NOMO-1 treated with DMSO at 0.1 percent for 48 hours (cell line): Measurements from ENCODE around the gene OTC.

Source experiments
- DNase-seq: peaks from one replicate; lab custom pipeline; 2025; ENCODE audit not compliant: unreplicated experiment; lab: John Stamatoyannopoulos, UW

OTC gene

DNA sequence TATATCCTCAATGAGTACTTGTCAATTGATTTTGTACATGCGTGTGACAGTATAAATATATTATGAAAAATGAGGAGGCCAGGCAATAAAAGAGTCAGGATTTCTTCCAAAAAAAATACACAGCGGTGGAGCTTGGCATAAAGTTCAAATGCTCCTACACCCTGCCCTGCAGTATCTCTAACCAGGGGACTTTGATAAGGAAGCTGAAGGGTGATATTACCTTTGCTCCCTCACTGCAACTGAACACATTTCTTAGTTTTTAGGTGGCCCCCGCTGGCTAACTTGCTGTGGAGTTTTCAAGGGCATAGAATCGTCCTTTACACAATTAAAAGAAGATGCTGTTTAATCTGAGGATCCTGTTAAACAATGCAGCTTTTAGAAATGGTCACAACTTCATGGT is at the start of gene OTC:
Gene OTC, plus strand, starts transcription at position 243 of the 400 bp plus-strand sequence. Its CDS starts 93 bp downstream, at position 336.
- DNase-seq, result no peak

DNA sequence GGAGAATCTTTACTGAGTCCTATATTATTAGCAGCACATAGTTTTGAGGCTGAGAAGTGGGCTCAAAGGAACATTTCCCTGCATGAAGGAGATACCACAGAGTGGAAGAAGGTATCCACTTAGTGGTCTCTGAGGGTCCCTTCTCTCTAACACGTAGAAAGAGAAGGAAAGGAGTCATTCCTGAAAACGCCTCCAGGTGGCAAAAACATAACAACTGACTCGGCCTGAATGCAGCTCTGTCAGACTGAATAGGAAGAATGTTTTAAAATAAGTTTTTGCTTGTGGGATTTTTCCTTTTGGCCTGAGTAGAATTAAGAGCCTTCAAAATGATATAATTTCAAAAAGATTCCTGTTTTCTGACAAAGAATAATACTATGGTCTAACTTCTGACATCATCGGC is 48.4 kb upstream of the OTC start:
- no peak for DNase-seq

DNA sequence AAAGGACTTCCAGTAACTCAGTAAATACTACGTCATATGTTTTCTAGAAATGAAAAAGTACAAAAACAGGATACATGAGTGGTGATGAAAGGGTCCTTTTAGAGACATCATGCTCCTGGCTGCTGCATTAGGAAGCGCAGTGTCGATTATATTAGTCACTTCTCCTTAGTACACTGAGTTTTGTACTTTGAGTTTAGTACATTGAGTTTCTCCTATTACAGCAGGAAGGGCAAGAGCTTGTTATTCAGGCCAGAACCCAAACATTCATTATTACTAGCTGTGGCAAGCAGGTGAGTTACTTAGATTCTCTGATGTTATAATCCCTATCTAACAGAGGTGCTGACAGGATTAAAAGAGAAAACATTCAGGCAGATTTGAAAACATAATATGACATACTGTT is 46.4 kb upstream of the OTC start:
- DNase-seq, result no peak

DNA sequence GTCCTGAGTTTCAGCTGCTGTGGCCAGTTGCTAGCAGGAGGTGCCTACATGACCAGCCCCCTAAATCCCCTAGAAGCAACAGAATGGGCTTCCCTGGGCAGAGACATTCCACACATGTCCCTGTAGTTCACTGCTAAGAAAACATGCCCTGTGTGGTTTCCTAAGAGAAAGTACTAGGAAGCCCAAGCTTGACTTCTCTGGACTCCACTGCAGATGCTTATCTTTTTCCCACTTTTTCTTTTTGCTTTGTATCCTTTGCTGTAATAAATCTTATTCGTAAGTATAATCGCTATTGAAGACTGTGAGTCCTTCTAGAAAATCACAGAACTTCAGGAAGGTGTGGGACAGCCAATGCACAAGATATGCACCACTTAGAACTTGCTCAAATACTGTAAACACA is 40.7 kb upstream of the OTC start:
- no peak for DNase-seq

DNA sequence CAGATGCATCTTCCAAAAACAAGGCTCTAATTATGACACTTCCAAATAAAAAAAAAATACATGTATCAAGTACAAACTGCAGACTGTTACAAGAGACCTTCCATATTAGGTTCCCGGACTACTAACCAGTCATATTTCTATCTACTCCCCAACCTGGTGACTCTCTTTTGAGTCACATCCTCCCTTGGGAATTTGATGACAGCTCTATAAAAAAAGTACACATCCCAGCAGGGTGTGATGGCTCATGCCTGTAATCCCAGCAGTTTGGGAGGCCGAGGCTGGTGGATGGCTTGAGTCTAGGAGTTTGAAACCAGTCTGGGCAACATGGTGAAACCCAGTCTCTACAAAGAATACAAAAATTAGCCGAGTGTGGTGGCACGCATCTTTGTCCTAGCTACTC is 40.0 kb upstream of the OTC start:
- DNase-seq, result no peak

DNA sequence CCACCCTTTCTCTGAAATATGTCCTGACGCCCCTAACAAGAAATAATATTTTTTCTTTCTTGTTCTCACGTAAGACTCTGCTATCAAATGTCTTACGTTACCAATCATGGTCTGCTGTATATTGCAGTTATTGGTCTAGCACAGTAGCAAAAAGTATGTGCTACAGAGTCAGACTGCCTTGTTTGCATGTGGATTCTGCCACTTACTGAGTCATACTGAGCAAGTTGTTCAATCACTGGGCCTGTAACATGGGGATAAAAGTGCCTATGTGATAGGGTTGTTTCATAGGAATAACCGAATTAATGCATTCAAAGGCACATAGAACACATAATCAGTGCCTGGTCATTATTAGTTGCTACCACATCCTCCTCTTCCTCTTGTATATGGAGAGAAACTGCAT is 39.2 kb upstream of the OTC start:
- DNase-seq, result no peak

DNA sequence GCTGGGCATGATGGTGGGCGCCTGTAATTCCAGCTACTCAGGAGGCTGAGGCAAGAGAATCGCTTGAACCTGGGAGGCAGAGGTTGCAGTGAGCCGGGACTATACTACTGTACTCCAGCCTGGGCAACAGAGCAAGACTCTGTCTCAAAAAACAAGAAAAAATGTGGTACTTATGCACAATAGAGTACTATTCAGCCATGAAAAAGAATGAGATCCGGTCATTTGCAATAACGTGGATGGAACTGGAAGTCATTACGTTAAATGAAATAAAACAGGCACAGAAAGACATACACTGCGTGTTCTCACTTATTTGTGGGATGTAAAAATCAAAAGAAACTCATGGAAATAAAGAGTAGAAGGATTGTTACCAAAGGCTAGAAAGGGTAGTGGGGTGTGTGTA is 37.2 kb upstream of the OTC start:
- DNase-seq, result no peak

DNA sequence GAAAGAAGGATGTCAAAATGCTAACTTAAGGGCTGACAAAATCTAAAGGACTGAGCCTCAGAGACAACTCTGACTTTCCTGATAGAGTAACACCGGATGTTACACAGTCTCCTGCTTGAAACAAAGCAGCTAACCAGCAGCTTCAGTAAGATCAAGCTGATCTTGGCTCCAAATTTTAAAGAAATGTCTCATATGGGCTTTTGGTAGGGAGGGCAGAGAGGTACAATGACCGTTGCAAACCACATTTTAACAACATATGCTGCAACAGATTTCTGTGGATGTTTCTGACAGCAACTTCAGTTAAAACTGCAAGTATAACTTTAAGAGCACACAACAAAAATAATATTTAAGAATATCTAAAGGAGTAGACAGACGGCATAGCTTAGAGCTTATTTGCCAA is 34.2 kb upstream of the OTC start:
- DNase-seq, result peak; percentile 61

DNA sequence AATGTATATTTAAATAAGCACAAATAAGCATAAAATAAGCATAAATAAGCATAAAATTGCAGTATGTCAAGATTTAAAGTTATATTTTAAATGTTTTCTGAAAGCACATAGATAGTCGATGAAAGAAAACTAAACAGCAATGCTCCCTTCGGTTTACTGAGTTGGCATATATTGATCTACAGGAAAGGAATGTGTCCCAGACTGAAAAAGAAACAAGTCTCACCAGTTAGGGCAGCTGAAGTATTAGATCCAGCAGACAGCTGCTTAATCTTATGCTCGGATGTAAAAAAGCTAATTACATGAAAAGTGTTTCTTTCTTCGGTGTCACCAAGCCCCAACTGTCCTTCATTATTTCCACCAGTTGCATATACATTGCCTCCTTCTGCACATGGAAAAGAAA is 33.8 kb upstream of the OTC start:
- DNase-seq, result no peak

DNA sequence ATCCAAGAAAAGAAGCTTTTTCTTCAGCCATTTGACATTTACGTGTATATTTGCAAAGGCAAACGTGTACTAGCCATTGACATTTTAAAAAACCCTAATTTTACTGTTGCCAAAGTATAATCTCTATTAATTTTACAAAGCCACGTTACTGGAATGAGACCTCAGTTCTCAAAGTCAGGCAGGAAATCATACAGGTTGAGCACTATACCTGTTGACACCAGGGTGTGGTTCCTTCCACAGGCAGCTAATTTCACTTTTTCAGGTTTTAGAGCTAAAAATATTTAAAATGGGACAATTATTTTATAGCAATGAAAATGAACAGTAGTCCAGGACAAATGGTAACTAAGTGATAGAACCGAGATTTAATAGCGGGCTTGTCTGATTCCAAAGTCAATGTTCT is 31.6 kb upstream of the OTC start:
- no peak for DNase-seq

DNA sequence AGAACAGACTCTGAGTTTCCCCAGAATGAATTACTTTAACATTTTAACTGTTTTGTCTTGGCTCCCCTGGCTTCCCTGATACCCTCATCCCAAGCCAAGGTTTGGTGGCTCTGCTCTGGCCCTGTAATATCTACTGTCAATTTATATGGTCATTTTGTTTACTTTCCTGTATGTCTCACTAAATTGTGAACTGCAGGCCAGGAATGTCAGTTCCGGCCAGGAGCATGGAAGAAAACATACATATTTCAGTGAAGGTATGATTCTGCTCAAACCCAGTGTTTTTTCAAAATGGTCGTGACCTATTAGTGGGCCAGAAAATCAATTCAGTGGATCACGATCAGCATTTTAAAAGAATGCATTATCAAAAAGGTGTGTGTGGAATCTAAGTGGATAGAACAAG is 26.3 kb upstream of the OTC start:
- DNase-seq, result no peak

DNA sequence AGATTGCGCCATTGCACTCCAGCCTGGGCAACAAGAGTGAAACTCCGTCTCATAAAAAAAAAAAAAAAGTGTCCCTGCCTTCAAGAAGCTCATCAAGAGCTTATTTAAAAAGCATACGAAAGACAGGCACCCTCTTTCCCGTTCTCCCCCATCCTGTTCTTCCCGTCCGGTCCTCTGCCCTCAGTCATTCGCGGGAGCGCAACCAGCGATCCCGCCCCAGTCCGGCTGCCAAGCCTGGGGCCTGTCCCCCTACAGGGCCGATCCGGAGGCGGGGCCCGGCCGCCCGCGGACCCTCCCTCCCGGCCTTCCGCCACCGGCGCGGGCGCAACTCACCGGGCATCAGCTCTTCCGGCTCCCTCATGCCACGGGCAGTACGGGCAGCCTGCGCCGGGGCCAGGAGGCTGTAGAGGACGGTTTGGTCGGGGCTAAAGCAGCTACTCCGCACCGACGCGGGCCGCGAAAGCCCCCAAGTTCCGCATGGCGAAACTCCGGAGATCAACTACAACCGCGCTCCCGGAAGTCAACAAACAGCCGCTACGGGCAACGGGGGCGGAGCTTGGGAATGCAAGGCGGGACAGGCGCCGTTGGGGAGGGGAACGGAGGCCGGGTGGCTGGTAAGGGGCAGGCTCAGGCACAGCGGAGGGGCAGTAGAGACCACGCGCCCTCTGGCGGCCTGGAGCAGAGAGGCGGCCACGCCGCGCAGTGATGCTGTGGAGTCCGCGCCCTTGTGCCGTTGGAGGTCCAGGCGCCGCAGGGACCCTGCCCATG is 25.2 kb upstream of the OTC start, which contains the start of gene RPGR:
Gene RPGR, minus strand, starts transcription at position 503 of the 768 bp plus-strand sequence. Its CDS starts 142 bp downstream, at position 361.
- DNase-seq, result peak; percentile 84

DNA sequence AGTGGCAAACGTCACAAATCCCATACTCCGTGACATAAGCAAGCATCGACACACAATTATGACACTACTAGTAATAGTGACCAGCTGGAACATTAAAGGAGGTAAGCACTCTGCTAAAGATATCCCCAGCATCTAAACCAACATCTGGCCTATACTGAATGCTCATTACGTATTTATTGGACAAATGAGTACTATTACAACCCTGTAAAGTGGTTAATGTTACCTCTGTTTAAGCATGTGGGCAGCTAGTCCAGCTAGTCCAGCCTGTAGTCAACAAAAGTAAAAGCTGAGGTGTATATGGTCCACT is 24.7 kb upstream of the OTC start:
- no peak for DNase-seq

DNA sequence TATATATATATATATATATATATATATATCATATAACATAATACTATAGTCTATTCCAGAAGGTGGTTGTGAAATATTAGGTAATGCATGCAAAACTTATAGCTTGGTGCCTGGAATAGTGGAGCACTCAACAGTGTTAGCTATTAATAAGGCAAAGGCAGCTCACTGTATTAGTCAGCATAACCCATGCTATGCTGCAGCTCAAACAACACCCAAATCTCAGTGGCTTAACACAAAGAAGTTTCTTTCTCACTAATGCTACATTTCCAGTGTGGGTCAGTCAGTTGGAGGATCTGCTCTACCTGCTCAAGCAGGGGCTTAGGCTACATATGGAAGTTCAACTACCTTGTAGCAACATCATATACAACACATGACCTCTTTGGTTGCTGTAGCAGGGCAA is 19.9 kb upstream of the OTC start:
- no peak for DNase-seq

DNA sequence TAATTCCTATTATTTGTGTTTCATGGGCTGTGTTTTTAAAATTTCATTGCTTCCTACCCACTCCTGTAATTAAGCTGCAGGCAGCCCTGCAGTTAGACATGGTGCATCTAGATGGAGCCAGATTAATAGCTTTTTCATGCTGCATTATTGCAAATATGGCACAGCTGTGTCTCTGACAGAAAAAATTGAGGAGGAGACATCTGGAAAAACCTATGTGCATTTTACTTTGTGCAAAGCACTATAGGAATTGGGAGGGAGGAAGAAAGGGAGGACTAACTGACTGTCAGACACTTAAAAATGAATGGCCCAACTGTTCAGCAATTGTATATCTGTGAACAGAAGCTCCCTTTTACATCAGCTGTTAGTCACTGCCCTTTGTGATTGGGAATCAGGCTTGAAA is 17.0 kb upstream of the OTC start:
- no peak for DNase-seq

DNA sequence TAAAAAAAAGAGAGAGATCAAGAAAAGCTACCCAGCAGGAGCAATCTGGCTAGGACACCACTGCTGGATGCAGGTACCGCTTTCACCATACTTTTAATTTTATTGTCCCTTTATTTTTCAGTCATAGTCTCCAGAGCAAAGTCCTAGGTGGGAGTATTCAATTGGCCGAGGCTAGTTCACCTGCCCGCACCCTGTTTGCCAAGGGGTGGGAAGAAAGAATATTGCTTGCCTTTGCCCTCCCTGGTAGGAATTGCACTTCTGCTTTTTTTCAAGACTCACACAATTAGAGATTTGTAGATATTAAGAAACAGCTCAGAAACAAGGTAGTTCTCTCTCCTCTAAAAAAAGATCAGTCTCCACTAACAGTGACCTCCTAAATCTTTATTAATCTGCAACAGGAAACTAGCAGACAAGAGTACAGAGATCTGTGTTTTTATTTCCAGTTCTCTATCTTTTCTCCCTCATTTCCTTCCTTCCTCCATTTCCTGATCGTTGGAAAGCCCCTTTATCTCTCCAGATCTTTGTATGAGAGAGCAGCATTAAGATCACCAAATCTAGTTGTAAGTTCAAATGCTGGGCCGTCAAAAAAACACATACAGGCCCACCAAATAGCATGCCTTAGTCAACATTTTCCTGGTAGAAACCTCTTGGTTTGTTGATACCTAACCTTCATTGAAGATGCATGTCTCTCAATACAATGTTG is 15.7 kb upstream of the OTC start:
- DNase-seq, result peak; percentile 48

DNA sequence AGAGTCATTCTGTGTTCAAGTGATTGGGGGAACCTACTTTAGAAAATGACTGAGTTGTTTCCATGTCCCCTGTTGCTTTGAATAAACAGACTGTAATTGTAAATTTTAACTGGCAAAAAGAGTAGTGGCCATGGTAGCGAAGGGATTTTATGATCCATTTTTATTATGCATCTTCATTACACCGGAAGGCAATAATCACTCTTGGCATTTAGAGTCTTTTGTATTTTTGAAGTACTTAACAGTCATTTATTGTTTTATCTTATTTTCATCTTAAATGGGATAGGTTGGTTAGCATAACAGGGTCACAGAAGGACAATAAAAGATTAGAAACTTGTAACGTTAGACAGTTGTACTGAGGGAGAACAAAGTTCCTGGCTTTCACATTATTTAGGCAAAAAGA is 11.0 kb upstream of the OTC start:
- DNase-seq, result no peak

DNA sequence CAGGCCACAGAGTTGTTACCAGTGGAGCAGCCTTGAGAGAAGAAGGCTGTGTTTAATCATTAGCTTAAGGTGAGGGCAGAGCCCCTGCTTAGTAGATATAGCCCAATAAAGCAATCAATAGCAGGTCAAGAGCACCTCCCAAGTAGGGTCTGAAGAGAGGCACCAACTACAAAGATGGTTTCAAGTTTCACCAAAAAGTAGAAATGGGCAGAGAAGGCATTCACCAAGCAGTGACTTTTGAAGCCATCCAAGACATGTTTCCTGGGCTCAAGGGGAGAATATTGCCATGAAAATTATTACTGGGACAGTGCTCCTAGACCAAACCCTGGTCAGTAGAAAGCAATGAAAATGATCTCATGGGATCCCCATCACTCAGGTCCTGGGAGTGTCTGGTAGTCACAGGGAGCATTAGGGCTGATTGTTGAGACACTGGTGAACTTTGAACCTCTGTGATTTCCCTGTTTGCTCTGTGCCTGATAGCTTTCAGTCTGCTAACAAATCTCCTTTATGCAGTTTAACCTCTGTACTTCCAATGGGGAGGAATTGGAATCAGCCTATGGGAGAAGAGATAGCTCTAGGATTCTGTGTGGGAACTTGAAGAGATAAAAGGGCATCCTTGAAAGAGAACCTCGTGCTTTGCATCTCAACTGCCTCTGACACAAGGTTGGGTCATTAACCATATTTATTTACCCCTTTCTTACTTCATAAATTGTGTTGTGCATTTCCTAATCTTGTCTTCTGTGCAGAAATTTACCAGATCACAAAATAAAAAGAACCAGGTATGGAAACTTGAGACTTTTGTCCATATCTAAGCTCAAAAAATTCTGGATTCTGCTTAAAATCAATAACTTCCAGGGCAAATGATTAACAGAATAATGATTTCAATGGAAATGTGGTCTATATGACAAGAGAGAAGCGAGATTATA is 9.3 kb upstream of the OTC start:
- no peak for DNase-seq

DNA sequence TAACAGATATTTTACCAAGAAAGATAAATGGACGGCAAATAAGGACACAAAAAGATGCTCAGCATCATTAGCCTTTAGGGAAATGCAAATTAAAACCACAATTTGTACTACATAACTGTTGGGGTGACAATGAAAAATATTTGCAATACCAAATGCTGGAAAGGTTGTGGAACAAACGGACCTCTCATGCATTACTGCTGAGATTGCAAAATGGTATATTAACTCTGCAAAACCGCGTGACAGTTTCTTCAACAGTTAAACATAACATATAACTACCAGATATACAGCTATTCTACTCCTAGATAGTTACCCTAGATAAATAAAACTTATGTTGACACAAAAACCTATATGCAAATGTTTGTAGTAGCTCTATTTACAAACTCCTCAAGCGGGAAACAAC is 6.3 kb upstream of the OTC start:
- DNase-seq, result no peak

DNA sequence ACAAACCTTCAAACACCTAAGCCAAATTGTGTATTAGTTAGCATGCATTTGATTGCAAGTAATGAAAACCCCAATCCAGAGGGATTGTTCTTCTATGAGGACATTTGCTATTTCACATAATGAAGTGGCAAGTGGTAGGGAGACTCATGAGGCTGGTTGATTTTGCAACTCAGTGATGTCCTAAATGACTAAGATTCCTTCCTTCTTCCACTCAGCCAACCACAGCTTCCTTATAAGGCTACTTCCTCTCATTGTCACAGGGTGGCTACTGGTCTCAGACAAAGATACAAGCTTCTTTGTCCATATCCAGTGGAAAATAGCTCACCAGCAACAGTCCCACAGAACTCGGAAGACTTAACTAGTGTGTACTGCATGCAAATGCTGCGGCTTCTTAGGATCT is 5.3 kb upstream of the OTC start:
- peak; percentile 93 for DNase-seq

DNA sequence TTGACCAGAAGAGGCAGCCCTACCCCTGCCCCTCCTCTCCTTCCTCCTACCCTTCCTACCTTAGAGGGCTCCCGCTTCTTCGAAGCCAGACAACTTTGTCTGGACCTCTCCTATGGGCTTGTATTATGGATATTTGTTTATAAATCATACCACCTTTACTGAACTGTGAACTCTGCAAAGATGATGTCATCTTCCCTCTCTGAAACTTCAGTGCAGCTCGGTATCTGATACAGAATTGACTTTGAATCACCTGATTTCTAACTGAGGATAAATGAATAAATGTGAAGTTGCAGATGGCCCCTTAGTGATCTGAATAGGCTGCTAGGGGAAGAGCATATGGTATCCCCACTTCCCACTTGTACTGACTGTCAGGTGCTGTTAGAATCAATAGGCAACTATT is 1.1 kb upstream of the OTC start:
- no peak for DNase-seq

DNA sequence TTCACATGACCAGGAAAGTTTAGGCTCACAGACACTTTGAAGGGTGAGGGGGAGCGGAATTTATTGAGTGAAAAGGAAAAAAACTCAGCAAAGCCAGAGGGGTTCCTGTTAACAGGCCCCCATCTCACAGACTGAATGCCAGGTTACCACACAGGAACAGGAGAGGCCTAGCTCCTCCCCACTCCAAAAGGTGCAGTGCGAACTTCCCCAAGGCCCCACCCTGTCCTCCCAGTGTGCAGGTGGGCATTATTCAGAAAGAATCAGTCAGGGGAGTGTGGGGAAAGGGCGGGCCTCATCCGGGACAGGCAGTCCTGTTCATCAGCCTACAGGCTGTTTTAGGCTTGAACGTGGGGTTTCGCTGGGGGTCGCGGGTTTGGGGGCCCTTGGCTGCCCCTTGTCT is 4.0 kb downstream of the OTC start:
- DNase-seq, result no peak
